ENCODE results near the gene ABCG1.

- TF ChIP-seq CTCF (IDR thresholded peaks at IDR 0.05; ENCODE audit: low read length) = no peak
- TF ChIP-seq EZH2 (optimal IDR thresholded peaks at IDR 0.05; ENCODE audit: low read depth, low read length) = no peak
These were observed 124.2 kb downstream of the ABCG1 start for GRCh38 chr21:42343101-42343500.
